H9 (cell line): ENCODE data around the gene PTBP3. TPM values are rescaled to one million over a fixed set of nuclear protein-coding genes. Genes with fewer than 3 reads are reported as not detected.

Experiments
- DNase-seq: peaks from one replicate; pipeline ENCODE4 v3.0.0-alpha.2; 2017
- H2AFZ ChIP-seq: one replicate; pipeline ENCODE4 v1.6.1; 2013; ENCODE audit warnings: mild to moderate bottlenecking, low read length, control low read depth, moderate library complexity
- H2AK5ac ChIP-seq: 2 replicates; pipeline ENCODE4 v1.6.1; 2013; ENCODE audit warnings: low read length, control low read depth, mixed read lengths; ENCODE audit not compliant: insufficient read length
- H2BK120ac ChIP-seq: one replicate; pipeline ENCODE4 v1.6.1; 2013; ENCODE audit warnings: low read depth, mild to moderate bottlenecking, low read length, control low read depth, inconsistent platforms; ENCODE audit not compliant: poor library complexity, severe bottlenecking
- H2BK12ac ChIP-seq: 2 replicates; pipeline ENCODE4 v1.6.1; 2013; ENCODE audit warnings: low read length, control low read depth, mixed read lengths, low read depth; ENCODE audit not compliant: insufficient read length
- H2BK15ac ChIP-seq: 2 replicates; pipeline ENCODE4 v1.6.1; 2013; ENCODE audit warnings: low read depth, low read length, control low read depth
- H2BK20ac ChIP-seq: one replicate; pipeline ENCODE4 v1.6.1; 2013; ENCODE audit warnings: low read depth, mild to moderate bottlenecking, low read length, control low read depth, inconsistent platforms; ENCODE audit not compliant: poor library complexity, severe bottlenecking
- H2BK5ac ChIP-seq: 2 replicates; pipeline ENCODE4 v1.6.1; 2013; ENCODE audit warnings: low read length, control low read depth, mixed read lengths; ENCODE audit not compliant: insufficient read length
- H3K14ac ChIP-seq: 2 replicates; pipeline ENCODE4 v1.6.1; 2013; ENCODE audit warnings: low read length, control low read depth; ENCODE audit not compliant: insufficient read depth
- H3K18ac ChIP-seq: 2 replicates; pipeline ENCODE4 v1.6.1; 2013; ENCODE audit warnings: low read depth, mild to moderate bottlenecking, mixed read lengths, low read length, control low read depth; ENCODE audit not compliant: insufficient read length
- H3K23ac ChIP-seq: 2 replicates; pipeline ENCODE4 v1.6.1; 2013; ENCODE audit warnings: low read length, control low read depth, mixed read lengths, low read depth; ENCODE audit not compliant: insufficient read length
- H3K23me2 ChIP-seq: 2 replicates; pipeline ENCODE4 v1.6.1; 2013; ENCODE audit warnings: low read depth, mild to moderate bottlenecking, mixed read lengths, low read length, control low read depth; ENCODE audit not compliant: insufficient read length, poor library complexity, severe bottlenecking
- H3K27ac ChIP-seq: 2 replicates; pipeline ENCODE4 v1.5.1; 2013; ENCODE audit warnings: low read length, control low read depth, mixed read lengths, low read depth; ENCODE audit not compliant: insufficient read length
- H3K27me3 ChIP-seq: 2 replicates; pipeline ENCODE4 v1.6.1; 2013; ENCODE audit warnings: low read length, control low read depth, inconsistent platforms; ENCODE audit not compliant: insufficient read depth
- H3K4ac ChIP-seq: 2 replicates; pipeline ENCODE4 v1.6.1; 2013; ENCODE audit warnings: low read depth, mild to moderate bottlenecking, control low read depth, inconsistent platforms, low read length, moderate library complexity
- H3K4me1 ChIP-seq: 2 replicates; pipeline ENCODE4 v1.6.1; 2013; ENCODE audit warnings: low read length, control low read depth, inconsistent platforms; ENCODE audit not compliant: insufficient read depth
- H3K4me2 ChIP-seq: 2 replicates; pipeline ENCODE4 v1.6.1; 2013; ENCODE audit warnings: low read length, control low read depth, mixed read lengths; ENCODE audit not compliant: insufficient read length, insufficient read depth
- H3K56ac ChIP-seq: 2 replicates; pipeline ENCODE4 v1.6.1; 2013; ENCODE audit warnings: low read depth, mild to moderate bottlenecking, mixed read lengths, low read length, control low read depth; ENCODE audit not compliant: insufficient read length
- H3K79me1 ChIP-seq: 2 replicates; pipeline ENCODE4 v1.6.1; 2013; ENCODE audit warnings: low read depth, mild to moderate bottlenecking, moderate library complexity, low read length, control low read depth, inconsistent platforms; ENCODE audit not compliant: insufficient read depth, poor library complexity, severe bottlenecking
- H3K79me2 ChIP-seq: 2 replicates; pipeline ENCODE4 v1.6.1; 2013; ENCODE audit warnings: low read length, control low read depth, inconsistent platforms; ENCODE audit not compliant: insufficient read depth
- H3K9ac ChIP-seq: 2 replicates; pipeline ENCODE4 v1.6.1; 2013; ENCODE audit warnings: low read length, control low read depth, mixed read lengths; ENCODE audit not compliant: insufficient read length; ENCODE audit errors: extremely low read depth
- H3K9me3 ChIP-seq: one replicate; pipeline ENCODE4 v1.6.1; 2013; ENCODE audit warnings: low read depth, low read length, inconsistent platforms; ENCODE audit not compliant: control insufficient read depth
- H3T11ph ChIP-seq: one replicate; pipeline ENCODE4 v1.6.1; 2013; ENCODE audit warnings: mild to moderate bottlenecking, low read length, control low read depth, inconsistent platforms
- H4K20me1 ChIP-seq: one replicate; pipeline ENCODE4 v1.6.1; 2013; ENCODE audit not compliant: control insufficient read depth, insufficient read length, insufficient read depth
- H4K5ac ChIP-seq: 2 replicates; pipeline ENCODE4 v1.6.1; 2013; ENCODE audit warnings: low read depth, mild to moderate bottlenecking, mixed read lengths, low read length, control low read depth; ENCODE audit not compliant: insufficient read length
- H4K8ac ChIP-seq: replicated peaks from 2 replicates; pipeline ENCODE4 v1.6.1; 2013; ENCODE audit warnings: low read length, control low read depth, mixed read lengths, low read depth; ENCODE audit not compliant: insufficient read length
- H4K91ac ChIP-seq: 2 replicates; pipeline ENCODE4 v1.6.1; 2013; ENCODE audit warnings: low read depth, mild to moderate bottlenecking, moderate library complexity, mixed read lengths, low read length, control low read depth; ENCODE audit not compliant: insufficient read length
- H3K27ac Mint-ChIP-seq, 3 experiments: 2 replicates in 2 of 3; 3 replicates in 1 of 3; pipeline ENCODE4 v1.8.0; 2020 to 2021; ENCODE audit warnings: mixed read lengths in 3 of 3, mild to moderate bottlenecking in 1 of 3, moderate library complexity in 1 of 3
- H3K27me3 Mint-ChIP-seq: 2 replicates; pipeline ENCODE4 v1.8.0; 2021; ENCODE audit warnings: low read depth, mild to moderate bottlenecking, moderate library complexity, mixed read lengths
- H3K36me3 Mint-ChIP-seq, 3 experiments: 2 replicates in 2 of 3; 3 replicates in 1 of 3; pipeline ENCODE4 v1.8.0; 2020 to 2021; ENCODE audit warnings: low read depth in 3 of 3, mixed read lengths in 3 of 3; ENCODE audit not compliant: insufficient read depth in 1 of 3
- H3K4me1 Mint-ChIP-seq, 2 experiments: 2 replicates each; pipeline ENCODE4 v1.8.0; 2020; ENCODE audit warnings: mixed read lengths in 2 of 2
- H3K4me3 Mint-ChIP-seq, 2 experiments: 2 replicates in 1 of 2; 3 replicates in 1 of 2; pipeline ENCODE4 v1.8.0; 2020 to 2021; ENCODE audit warnings: mild to moderate bottlenecking in 2 of 2, mixed read lengths in 2 of 2, moderate library complexity in 1 of 2
- H3K9me3 Mint-ChIP-seq, 2 experiments: 2 replicates in 1 of 2; 3 replicates in 1 of 2; pipeline ENCODE4 v1.8.0; 2020; ENCODE audit warnings: mild to moderate bottlenecking in 2 of 2, mixed read lengths in 2 of 2, moderate library complexity in 1 of 2
- WGBS: extraction: QIAGEN DNeasy Blood & Tissue Kit; methylation state at CpG from one replicate; pipeline ENCODE4 v1.1.7; 2013; ENCODE audit warnings: missing lambda C conversion rate, low lambda C conversion rate, mixed read lengths; ENCODE audit not compliant: insufficient read length; ENCODE audit errors: extremely low coverage; 5-methylcytosine and 5-hydroxymethylcytosine counted together
- total RNA-seq: library from RNA; stranded (reverse); gene quantifications from 2 replicates; pipeline ENCODE4 v1.2.1, GENCODE V29; 2021
- TF ChIP-seq, protein P1 (sequence below): fragments of 200-600 bp; sonication (generic); conservative IDR thresholded peaks from 3 replicates; pipeline ENCODE4 v1.8.0; 2021; ENCODE audit warnings: antibody characterized with exemption, mild to moderate bottlenecking

PTBP3 gene
- total RNA-seq, 1 experiment from 2014 or later, result 89.5 TPM

DNA sequence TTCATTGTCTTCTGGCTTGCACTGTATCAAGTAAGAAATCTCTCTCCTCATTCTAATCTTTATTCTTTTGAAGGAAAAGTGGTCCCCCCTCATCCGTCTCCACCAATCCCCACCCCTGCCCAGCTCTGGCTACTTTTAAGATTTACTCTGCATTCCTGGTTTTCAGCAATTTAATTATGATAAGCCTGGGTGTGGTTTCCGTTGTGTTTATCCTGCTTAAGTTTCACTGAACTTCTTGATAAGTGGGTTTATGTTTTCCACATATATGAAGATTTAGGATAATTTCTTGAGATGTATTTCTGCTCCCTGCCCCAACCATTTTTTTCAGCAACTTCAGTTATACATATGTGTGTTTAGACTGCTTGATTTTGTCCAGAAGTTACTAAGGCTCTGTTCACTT is 46.5 kb downstream of the PTBP3 start:
- Mint-ChIP-seq H3K4me1 (peaks cover 10 to 17% of the 10 kb centered on the region in 2 experiments), H3K9me3 (peaks cover 36 to 43% of the 10 kb centered on the region in 2 experiments), H3K27me3 (no peaks in the 10 kb centered on the region; the same call in 1 of the 2 replicates), H3K4me3 (no peak overlapping the region), H3K27ac (no peak overlapping the region), H3K36me3 (peaks cover 56 to 70% (median 60%) of the 10 kb centered on the region in 3 experiments)
- Histone ChIP-seq H3K23me2 (no peaks in the 10 kb centered on the region), H3K9ac (no peak overlapping the region), H3K79me2 (no peaks in the 10 kb centered on the region), H2AK5ac (no peak overlapping the region), H2BK20ac (no peak overlapping the region), H3K18ac (no peak overlapping the region), H3T11ph (no peak overlapping the region), H3K4me2 (no peak overlapping the region), H4K5ac (no peak overlapping the region), H3K4me1 (no peaks in the 10 kb centered on the region), H3K9me3 (peaks cover 10% of the 10 kb centered on the region), H2AFZ (no peak overlapping the region), H4K91ac (no peak overlapping the region), H3K79me1 (no peaks in the 10 kb centered on the region), H4K8ac (no peak overlapping the region), H3K27ac (no peak overlapping the region), H3K4ac (no peak overlapping the region), H3K23ac (no peak overlapping the region), H4K20me1 (no peaks in the 10 kb centered on the region), H2BK120ac (no peak overlapping the region), H2BK12ac (no peak overlapping the region), H3K56ac (no peak overlapping the region), H2BK5ac (no peak overlapping the region), H2BK15ac (no peak overlapping the region), H3K27me3 (no peaks in the 10 kb centered on the region), H3K14ac (no peak overlapping the region)
- no peak for DNase-seq
- WGBS, result no CpG with 5 or more reads among the region's 2 CpGs
- TF ChIP-seq, protein P1, sequence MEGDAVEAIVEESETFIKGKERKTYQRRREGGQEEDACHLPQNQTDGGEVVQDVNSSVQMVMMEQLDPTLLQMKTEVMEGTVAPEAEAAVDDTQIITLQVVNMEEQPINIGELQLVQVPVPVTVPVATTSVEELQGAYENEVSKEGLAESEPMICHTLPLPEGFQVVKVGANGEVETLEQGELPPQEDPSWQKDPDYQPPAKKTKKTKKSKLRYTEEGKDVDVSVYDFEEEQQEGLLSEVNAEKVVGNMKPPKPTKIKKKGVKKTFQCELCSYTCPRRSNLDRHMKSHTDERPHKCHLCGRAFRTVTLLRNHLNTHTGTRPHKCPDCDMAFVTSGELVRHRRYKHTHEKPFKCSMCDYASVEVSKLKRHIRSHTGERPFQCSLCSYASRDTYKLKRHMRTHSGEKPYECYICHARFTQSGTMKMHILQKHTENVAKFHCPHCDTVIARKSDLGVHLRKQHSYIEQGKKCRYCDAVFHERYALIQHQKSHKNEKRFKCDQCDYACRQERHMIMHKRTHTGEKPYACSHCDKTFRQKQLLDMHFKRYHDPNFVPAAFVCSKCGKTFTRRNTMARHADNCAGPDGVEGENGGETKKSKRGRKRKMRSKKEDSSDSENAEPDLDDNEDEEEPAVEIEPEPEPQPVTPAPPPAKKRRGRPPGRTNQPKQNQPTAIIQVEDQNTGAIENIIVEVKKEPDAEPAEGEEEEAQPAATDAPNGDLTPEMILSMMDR, result no peak
